ENCODE measurements around the gene MDM2. TPM values are rescaled to one million over a fixed set of nuclear protein-coding genes. Genes with fewer than 3 reads are reported as not detected.

The MDM2 gene
- total and polyA plus RNA-seq, 2 donors (not counting 3 experiments of a cell fraction or from before 2014, with no cell fraction given) = 16.7 to 270 TPM

GRCh38 chr12:68861890-68862289, 53.9 kb downstream of the MDM2 start:
- H3K9ac ChIP-seq (replicated peaks; ENCODE audit: extremely low read depth, insufficient read depth, low read length) = no peak overlapping the region
- no peak for DNase-seq (ENCODE audit: low read depth, low spot score)
- FAIRE-seq = no peak
- TF ChIP-seq FOS (IDR thresholded peaks at IDR 0.05; ENCODE audit: borderline replicate concordance, insufficient read depth, low read length) (no peak), EZH2 (IDR thresholded peaks at IDR 0.05; ENCODE audit: borderline replicate concordance, low read depth, low read length, severe bottlenecking) (no peak), MYC (IDR thresholded peaks at IDR 0.05; ENCODE audit: low read depth, low read length) (no peak), POLR2A (IDR thresholded peaks at IDR 0.05; ENCODE audit: low read depth, low read length) (no peak), JUN (IDR thresholded peaks at IDR 0.05; ENCODE audit: borderline replicate concordance, insufficient read depth, insufficient read length, low read depth) (no peak), MAX (IDR thresholded peaks at IDR 0.05; ENCODE audit: insufficient read depth, insufficient read length) (no peak), POLR2AphosphoS5 (IDR thresholded peaks at IDR 0.05; ENCODE audit: insufficient read depth, low read depth, low read length) (no peak), GATA2 (IDR thresholded peaks at IDR 0.05; ENCODE audit: insufficient read depth, insufficient read length, low read depth, low read length) (no peak), CTCF (IDR thresholded peaks at IDR 0.05; ENCODE audit: extremely low read depth in 1 of 2, insufficient read depth in 1 of 2, low read depth in 1 of 2, low read length in 2 of 2) (no peak)
- dilution Hi-C loops (cut with MboI; ENCODE audit: extremely low pct_ligation_motif_present, low sequenced_read_pairs) (no loop called here), intact Hi-C loops (cut with micrococcal nuclease) (no loop called here)
- H3K27ac ChIP-seq (ENCODE audit: insufficient read depth, low read depth, low read length) = no peak overlapping the region
- no peaks in the 10 kb centered on the region for H3K9me1 ChIP-seq (replicated peaks; ENCODE audit: control insufficient read depth, extremely low read depth, insufficient read depth, low read length)
- H3K4me1 ChIP-seq (ENCODE audit: control insufficient read depth, extremely low read depth, insufficient read depth, low read length) = no peaks in the 10 kb centered on the region
- CTCF ChIA-PET = interaction anchor here (1.1 to 1.4 kb wide), 6 partner anchors 8 to 295 kb away, joined by 3 to 5 read pairs (median 4); no protein-coding TSS in a partner anchor
- no peaks in the 10 kb centered on the region for H4K20me1 ChIP-seq (replicated peaks; ENCODE audit: control insufficient read depth, extremely low read depth, insufficient read depth, low read length)
- no peak overlapping the region for H2AFZ ChIP-seq (ENCODE audit: low read depth, low read length)
- no peaks in the 10 kb centered on the region for H3K79me2 ChIP-seq (ENCODE audit: control insufficient read depth, insufficient read depth, low read length)
- H3K36me3 ChIP-seq (ENCODE audit: control insufficient read depth in 2 of 2, extremely low read depth in 1 of 2, insufficient read depth in 2 of 2, low read length in 2 of 2) = no peaks in the 10 kb centered on the region
- H3K27me3 ChIP-seq (ENCODE audit: control insufficient read depth in 2 of 2, insufficient read depth in 2 of 2, low read length in 2 of 2) = peaks cover 8 to 11% of the 10 kb centered on the region in 2 experiments
- POLR2A ChIA-PET = no interaction called here
- no TSS peak for BruUV-seq (replicated peaks)
- no peaks in the 10 kb centered on the region for H3K9me3 ChIP-seq (replicated peaks; ENCODE audit: control insufficient read depth, insufficient read depth, low read length)
- no peak overlapping the region for H3K4me3 ChIP-seq (replicated peaks in 1 of 3; ENCODE audit: insufficient read depth in 1 of 3, low read depth in 1 of 3, low read length in 3 of 3)
- H3K4me2 ChIP-seq (ENCODE audit: insufficient read depth, low read length) = no peak overlapping the region
